ENCODE measurements around the gene CEP57L1.

- TF ChIP-seq, protein P1, sequence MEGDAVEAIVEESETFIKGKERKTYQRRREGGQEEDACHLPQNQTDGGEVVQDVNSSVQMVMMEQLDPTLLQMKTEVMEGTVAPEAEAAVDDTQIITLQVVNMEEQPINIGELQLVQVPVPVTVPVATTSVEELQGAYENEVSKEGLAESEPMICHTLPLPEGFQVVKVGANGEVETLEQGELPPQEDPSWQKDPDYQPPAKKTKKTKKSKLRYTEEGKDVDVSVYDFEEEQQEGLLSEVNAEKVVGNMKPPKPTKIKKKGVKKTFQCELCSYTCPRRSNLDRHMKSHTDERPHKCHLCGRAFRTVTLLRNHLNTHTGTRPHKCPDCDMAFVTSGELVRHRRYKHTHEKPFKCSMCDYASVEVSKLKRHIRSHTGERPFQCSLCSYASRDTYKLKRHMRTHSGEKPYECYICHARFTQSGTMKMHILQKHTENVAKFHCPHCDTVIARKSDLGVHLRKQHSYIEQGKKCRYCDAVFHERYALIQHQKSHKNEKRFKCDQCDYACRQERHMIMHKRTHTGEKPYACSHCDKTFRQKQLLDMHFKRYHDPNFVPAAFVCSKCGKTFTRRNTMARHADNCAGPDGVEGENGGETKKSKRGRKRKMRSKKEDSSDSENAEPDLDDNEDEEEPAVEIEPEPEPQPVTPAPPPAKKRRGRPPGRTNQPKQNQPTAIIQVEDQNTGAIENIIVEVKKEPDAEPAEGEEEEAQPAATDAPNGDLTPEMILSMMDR (IDR thresholded peaks at IDR 0.05): no peak
- TF ChIP-seq POLR2A (IDR thresholded peaks at IDR 0.05): no peak
These were observed 43.8 kb upstream of the CEP57L1 start for GRCh38 chr6:109051301-109052017.

Measured in Peyer's patch (tissue), 4 donors.